Astrocyte (in vitro differentiated cells and primary cell): ENCODE results near the gene PNO1.

Experiments
- CTCF ChIP-seq: IDR thresholded peaks from 2 replicates; pipeline ENCODE4 v1.5.1; 2011; ENCODE audit warnings: low read depth, mild to moderate bottlenecking, inconsistent platforms, low read length, moderate library complexity; ENCODE audit not compliant: insufficient read depth
- EZH2 ChIP-seq: IDR thresholded peaks from 2 replicates; pipeline ENCODE4 v1.6.1; 2012; ENCODE audit warnings: mild to moderate bottlenecking, low read length, inconsistent platforms; ENCODE audit not compliant: insufficient read depth

DNA sequence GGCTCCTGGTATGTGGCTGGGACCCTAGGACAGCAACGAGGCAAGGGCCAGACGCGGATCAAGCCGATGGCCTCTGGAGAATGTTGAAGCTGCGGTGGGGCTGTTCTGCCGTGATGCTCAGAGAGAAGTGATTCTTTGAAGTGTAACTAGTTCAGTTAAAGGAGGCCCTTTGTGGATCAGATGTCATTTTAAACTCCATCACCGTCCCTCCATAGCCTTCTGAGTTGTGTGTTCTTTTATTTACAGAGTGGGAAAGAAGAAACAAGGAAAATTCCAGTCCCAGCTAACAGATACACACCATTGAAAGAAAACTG is 403 bp downstream of the PNO1 start:
- TF ChIP-seq CTCF, result no peak
- TF ChIP-seq EZH2, result no peak
